Endothelial cell of umbilical vein (primary cell): ENCODE measurements around the gene METRN. TPM values are rescaled to one million over a fixed set of nuclear protein-coding genes. Genes with fewer than 3 reads are reported as not detected.

Experiments
- BruUV-seq: library from RNA; stranded (reverse); fragments of 400-500 nt; replicated peaks from 2 replicates; lab custom pipeline; 2021; lab: Mats Ljungman, UMichigan
- CTCF ChIA-PET: fragments of 300-600, 350-600 bp; sonication (Branson Sonifier 250); formaldehyde crosslinking; loops from one replicate; lab custom pipeline; 2021; ENCODE audit warnings: antibody characterized with exemption, inconsistent platforms; lab: Charles Lee
- POLR2A ChIA-PET: fragments of 300-600, 350-600 bp; sonication (Branson Sonifier 250); formaldehyde crosslinking; loops from one replicate; lab custom pipeline; 2021; ENCODE audit warnings: antibody characterized with exemption, inconsistent platforms; lab: Charles Lee
- DNase-seq: peaks from one replicate; pipeline ENCODE4 v3.0.0-alpha.2; 2011; ENCODE audit warnings: low read depth, low spot score
- FAIRE-seq: peaks from 2 replicates; lab custom pipeline; 2011; peaks lifted over from hg19 to GRCh38; lab: Jason Lieb, UNC
- H2AFZ ChIP-seq: 2 replicates; pipeline ENCODE4 v1.6.0; 2012; ENCODE audit warnings: low read depth, low read length, control low read depth, inconsistent platforms
- H3K27ac ChIP-seq: 2 replicates; pipeline ENCODE4 v1.5.1; 2011; ENCODE audit warnings: low read depth, mild to moderate bottlenecking, control low read depth, low read length, moderate library complexity; ENCODE audit not compliant: insufficient read depth
- H3K27me3 ChIP-seq, 2 experiments: 2 replicates each; pipeline versions ENCODE4 v1.6.0 to v1.6.1; 2011; ENCODE audit warnings: low read length in 2 of 2, mixed read lengths in 1 of 2; ENCODE audit not compliant: control insufficient read depth in 2 of 2, insufficient read depth in 2 of 2
- H3K36me3 ChIP-seq, 2 experiments: 2 replicates in 1 of 2; 3 replicates in 1 of 2; pipeline ENCODE4 v1.5.1; 2011; ENCODE audit warnings: low read length in 2 of 2, mild to moderate bottlenecking in 1 of 2, moderate library complexity in 1 of 2; ENCODE audit not compliant: control insufficient read depth in 2 of 2, insufficient read depth in 2 of 2; ENCODE audit errors: extremely low read depth in 1 of 2
- H3K4me1 ChIP-seq: 3 replicates; pipeline ENCODE4 v1.5.1; 2011; ENCODE audit warnings: mild to moderate bottlenecking, low read length; ENCODE audit not compliant: control insufficient read depth, insufficient read depth; ENCODE audit errors: extremely low read depth
- H3K4me2 ChIP-seq: 2 replicates; pipeline ENCODE4 v1.6.1; 2011; ENCODE audit warnings: low read length, control low read depth, mixed read lengths; ENCODE audit not compliant: insufficient read depth
- H3K4me3 ChIP-seq, 3 experiments: fragments of 200-600 bp in 1 of 3; sonication (generic), shearing (Covaris generic) in 1 of 3; replicated peaks in 1 of 3; 2 replicates each; pipeline ENCODE4 v1.5.1; 2011 to 2016; ENCODE audit warnings: control low read depth in 3 of 3, low read length in 3 of 3, mild to moderate bottlenecking in 2 of 3, inconsistent platforms in 1 of 3, low read depth in 1 of 3, moderate library complexity in 1 of 3; ENCODE audit not compliant: insufficient read depth in 1 of 3
- H3K79me2 ChIP-seq: 2 replicates; pipeline ENCODE4 v1.6.0; 2012; ENCODE audit warnings: low read length, inconsistent platforms; ENCODE audit not compliant: control insufficient read depth, insufficient read depth
- H3K9ac ChIP-seq: replicated peaks from 2 replicates; pipeline ENCODE3; 2011; ENCODE audit warnings: low read length, control low read depth; ENCODE audit not compliant: insufficient read depth; ENCODE audit errors: extremely low read depth
- H3K9me1 ChIP-seq: replicated peaks from 3 replicates; pipeline ENCODE4 v1.6.0; 2011; ENCODE audit warnings: mild to moderate bottlenecking, low read length; ENCODE audit not compliant: control insufficient read depth, insufficient read depth; ENCODE audit errors: extremely low read depth
- H3K9me3 ChIP-seq: replicated peaks from 2 replicates; pipeline ENCODE4 v1.5.1; 2012; ENCODE audit warnings: low read length, inconsistent platforms; ENCODE audit not compliant: control insufficient read depth, insufficient read depth
- H4K20me1 ChIP-seq: replicated peaks from 2 replicates; pipeline ENCODE3; 2011; ENCODE audit warnings: mild to moderate bottlenecking, low read length; ENCODE audit not compliant: control insufficient read depth, insufficient read depth; ENCODE audit errors: extremely low read depth
- EZH2 ChIP-seq: IDR thresholded peaks from 2 replicates; pipeline ENCODE4 v1.6.1; 2012; ENCODE audit warnings: borderline replicate concordance, low read depth, mild to moderate bottlenecking, moderate library complexity, low read length, inconsistent platforms; ENCODE audit not compliant: severe bottlenecking
- FOS ChIP-seq: IDR thresholded peaks from 2 replicates; pipeline ENCODE4 v1.6.1; 2011; ENCODE audit warnings: mild to moderate bottlenecking, low read length, moderate library complexity, borderline replicate concordance; ENCODE audit not compliant: insufficient read depth
- GATA2 ChIP-seq: IDR thresholded peaks from 2 replicates; pipeline ENCODE4 v1.7.0; 2011; ENCODE audit warnings: low read depth, mild to moderate bottlenecking, moderate library complexity, mixed read lengths, low read length; ENCODE audit not compliant: insufficient read length, insufficient read depth
- JUN ChIP-seq: IDR thresholded peaks from 2 replicates; pipeline ENCODE4 v1.6.1; 2011; ENCODE audit warnings: borderline replicate concordance, low read depth; ENCODE audit not compliant: insufficient read length, insufficient read depth
- MYC ChIP-seq: IDR thresholded peaks from one replicate; pipeline ENCODE4 v1.6.1; 2011; ENCODE audit warnings: mild to moderate bottlenecking, low read depth, low read length
- POLR2A ChIP-seq: IDR thresholded peaks from 2 replicates; pipeline ENCODE4 v1.6.1; 2012; ENCODE audit warnings: low read depth, mild to moderate bottlenecking, control low read depth, low read length
- POLR2AphosphoS5 ChIP-seq: IDR thresholded peaks from 2 replicates; pipeline ENCODE4 v1.6.1; 2012; ENCODE audit warnings: low read depth, mild to moderate bottlenecking, control low read depth, low read length, moderate library complexity; ENCODE audit not compliant: insufficient read depth
- dilution Hi-C: fragments of 300-500 bp; cut with MboI; formaldehyde crosslinking; loops from one replicate; pipeline ENCODE4 v1.15.0; 2019; ENCODE audit warnings: low sequenced_read_pairs; ENCODE audit not compliant: extremely low pct_ligation_motif_present
- intact Hi-C: fragments of 100-400 bp; cut with micrococcal nuclease; formaldehyde crosslinking; loops from one replicate; pipeline ENCODE4 v1.10.0; 2022
- polyA plus RNA-seq, 4 experiments: library from polyadenylated mRNA; depleted of rRNA in 3 of 4; stranded (reverse) in 3 of 4; unstranded in 1 of 4; fragments of >200 nt; gene quantifications; 2 replicates each; pipeline versions ENCODE4 v1.2.1 to v1.2.3, GENCODE V29; 2011 to 2012; ENCODE audit warnings: missing spikeins in 1 of 4
- total RNA-seq: library from RNA; stranded (reverse); gene quantifications from 2 replicates; pipeline ENCODE4 v1.2.3, GENCODE V29; 2021
- TF ChIP-seq, protein P1 (sequence below): IDR thresholded peaks from 2 replicates; pipeline ENCODE4 v1.6.1; 2011; ENCODE audit not compliant: insufficient read depth, insufficient read length
- TF ChIP-seq, protein P2 (sequence below), 2 donors: IDR thresholded peaks; 1 replicate in 1 of 2; 2 replicates in 1 of 2; pipeline ENCODE4 v1.5.1; 2011; ENCODE audit warnings: low read length in 2 of 2, mild to moderate bottlenecking in 2 of 2, moderate library complexity in 2 of 2, control low read depth in 1 of 2, inconsistent platforms in 1 of 2, low read depth in 1 of 2; ENCODE audit not compliant: insufficient read depth in 1 of 2; ENCODE audit errors: extremely low read depth in 1 of 2

Gene METRN
- total and polyA plus RNA-seq, 2 donors (not counting 3 experiments of a cell fraction or from before 2014, with no cell fraction given) = 10.0 to 16.1 TPM

DNA sequence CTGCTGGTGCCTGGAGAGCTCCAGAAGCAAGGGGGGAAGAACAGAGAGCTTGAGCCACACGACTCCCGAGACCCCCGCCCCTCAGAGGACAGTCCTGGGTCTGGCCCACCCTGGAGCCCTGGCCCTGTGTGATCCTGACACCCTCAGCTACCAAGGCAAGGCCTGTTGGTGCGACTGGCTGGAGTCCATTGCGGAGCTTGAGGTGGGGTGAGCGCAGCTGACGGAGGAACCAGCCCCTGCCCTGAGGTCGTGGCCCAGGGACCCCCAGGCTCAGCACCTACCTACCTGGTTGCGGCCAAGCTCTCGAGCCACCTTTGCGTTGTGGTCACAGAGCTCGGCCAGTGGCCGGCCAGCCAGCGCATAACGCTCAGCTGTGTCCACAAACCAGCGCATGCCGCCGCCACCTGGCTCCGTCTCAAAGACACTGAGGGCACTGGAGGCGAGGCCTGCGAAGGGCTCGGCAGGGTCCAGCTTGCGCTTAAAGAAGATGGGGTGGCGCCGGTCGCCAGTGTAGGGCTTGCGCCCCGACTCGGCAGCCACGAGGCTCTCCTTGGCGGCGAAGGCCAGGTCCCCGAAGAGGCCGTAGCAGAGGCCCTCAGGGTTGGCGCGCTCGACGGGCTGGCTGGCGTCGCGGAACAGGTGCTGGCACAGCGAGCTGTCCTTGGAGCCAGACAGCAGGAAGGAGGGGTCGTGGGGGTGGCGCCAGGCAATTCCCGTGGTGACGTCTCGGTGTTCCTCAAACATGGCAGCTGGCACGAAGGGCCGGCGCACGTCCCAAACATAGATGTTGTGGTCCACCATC is 28.3 kb upstream of the METRN start:
- intact Hi-C loops (no loop called here), dilution Hi-C loops (no loop called here)
- H3K4me3 ChIP-seq = no peak overlapping the region
- H3K36me3 ChIP-seq = peaks cover 7 to 21% of the 10 kb centered on the region in 2 experiments
- no peaks in the 10 kb centered on the region for H3K27me3 ChIP-seq
- H4K20me1 ChIP-seq = no peaks in the 10 kb centered on the region
- no peak for DNase-seq
- H3K79me2 ChIP-seq = peaks cover 20% of the 10 kb centered on the region
- TF ChIP-seq MYC = no peak
- TF ChIP-seq FOS = no peak
- TF ChIP-seq, protein P1, sequence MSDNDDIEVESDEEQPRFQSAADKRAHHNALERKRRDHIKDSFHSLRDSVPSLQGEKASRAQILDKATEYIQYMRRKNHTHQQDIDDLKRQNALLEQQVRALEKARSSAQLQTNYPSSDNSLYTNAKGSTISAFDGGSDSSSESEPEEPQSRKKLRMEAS = no peak
- no peak for TF ChIP-seq JUN
- TF ChIP-seq EZH2 = no peak
- TF ChIP-seq, protein P2, sequence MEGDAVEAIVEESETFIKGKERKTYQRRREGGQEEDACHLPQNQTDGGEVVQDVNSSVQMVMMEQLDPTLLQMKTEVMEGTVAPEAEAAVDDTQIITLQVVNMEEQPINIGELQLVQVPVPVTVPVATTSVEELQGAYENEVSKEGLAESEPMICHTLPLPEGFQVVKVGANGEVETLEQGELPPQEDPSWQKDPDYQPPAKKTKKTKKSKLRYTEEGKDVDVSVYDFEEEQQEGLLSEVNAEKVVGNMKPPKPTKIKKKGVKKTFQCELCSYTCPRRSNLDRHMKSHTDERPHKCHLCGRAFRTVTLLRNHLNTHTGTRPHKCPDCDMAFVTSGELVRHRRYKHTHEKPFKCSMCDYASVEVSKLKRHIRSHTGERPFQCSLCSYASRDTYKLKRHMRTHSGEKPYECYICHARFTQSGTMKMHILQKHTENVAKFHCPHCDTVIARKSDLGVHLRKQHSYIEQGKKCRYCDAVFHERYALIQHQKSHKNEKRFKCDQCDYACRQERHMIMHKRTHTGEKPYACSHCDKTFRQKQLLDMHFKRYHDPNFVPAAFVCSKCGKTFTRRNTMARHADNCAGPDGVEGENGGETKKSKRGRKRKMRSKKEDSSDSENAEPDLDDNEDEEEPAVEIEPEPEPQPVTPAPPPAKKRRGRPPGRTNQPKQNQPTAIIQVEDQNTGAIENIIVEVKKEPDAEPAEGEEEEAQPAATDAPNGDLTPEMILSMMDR (IDR thresholded peaks at IDR 0.05; ENCODE audit: extremely low read depth in 1 of 2, insufficient read depth in 1 of 2, low read depth in 1 of 2, low read length in 2 of 2) = no peak
- no peak for TF ChIP-seq POLR2A
- no peak for TF ChIP-seq POLR2AphosphoS5
- TF ChIP-seq GATA2 = no peak
- no peak for FAIRE-seq
- no peak overlapping the region for H2AFZ ChIP-seq
- no peak overlapping the region for H3K27ac ChIP-seq
- no peaks in the 10 kb centered on the region for H3K9me1 ChIP-seq
- no peaks in the 10 kb centered on the region for H3K9me3 ChIP-seq
- H3K9ac ChIP-seq = no peak overlapping the region
- BruUV-seq = no TSS peak
- CTCF ChIA-PET = interaction anchor here (0.7 to 1.8 kb wide), 4 partner anchors 9 to 295 kb away, joined by 3 to 5 read pairs (median 4); no protein-coding TSS in a partner anchor
- H3K4me2 ChIP-seq = no peak overlapping the region
- POLR2A ChIA-PET = no interaction called here
- H3K4me1 ChIP-seq = peaks cover 16% of the 10 kb centered on the region
